Measurements from ENCODE around the gene WDR7. TPM values are rescaled to one million over a fixed set of nuclear protein-coding genes. Genes with fewer than 3 reads are reported as not detected.

Gene WDR7
- total RNA-seq, 4 donors from 2014 or later, result 16.2 to 39.4 (median 19.9) TPM

GRCh38 chr18:56727399-56727798 lies 76.2 kb downstream of the WDR7 start:
- TF ChIP-seq CTCF (IDR thresholded peaks at IDR 0.05), result no peak
- no peak for DNase-seq (ENCODE audit: low spot score)
- ATAC-seq (ENCODE audit: low FRiP score), result no peak

GRCh38 chr18:56728741-56729140 lies 77.6 kb downstream of the WDR7 start:
- TF ChIP-seq CTCF (IDR thresholded peaks at IDR 0.05), result no peak
- no peak for ATAC-seq (ENCODE audit: low FRiP score)

GRCh38 chr18:56738184-56738583 lies 87.0 kb downstream of the WDR7 start:
- no peak for TF ChIP-seq CTCF (IDR thresholded peaks at IDR 0.05)
- DNase-seq (ENCODE audit: low spot score) (no peak), ATAC-seq (ENCODE audit: low FRiP score) (no peak)

More at GRCh38 chr18:56728741-56729140, 77.6 kb downstream of the WDR7 start:
- no peak for DNase-seq (ENCODE audit: low spot score)

GRCh38 chr18:56739731-56740130 lies 88.6 kb downstream of the WDR7 start:
- DNase-seq (ENCODE audit: low spot score) (no peak), ATAC-seq (ENCODE audit: low FRiP score) (no peak)
- no peak for TF ChIP-seq CTCF (IDR thresholded peaks at IDR 0.05)

- DNase-seq (ENCODE audit: low spot score), result no peak
- no peak for TF ChIP-seq CTCF (IDR thresholded peaks at IDR 0.05)
Measured at GRCh38 chr18:56740645-56741044, 89.5 kb downstream of the WDR7 start.

GRCh38 chr18:56741685-56742084 lies 90.5 kb downstream of the WDR7 start:
- ATAC-seq (ENCODE audit: low FRiP score), result no peak
- no peak for TF ChIP-seq CTCF (IDR thresholded peaks at IDR 0.05)
- no peak for DNase-seq (ENCODE audit: low spot score)

More at GRCh38 chr18:56740645-56741044, 89.5 kb downstream of the WDR7 start:
- ATAC-seq (ENCODE audit: low FRiP score), result no peak

GRCh38 chr18:56743115-56743514 lies 92.0 kb downstream of the WDR7 start:
- no peak for TF ChIP-seq CTCF (IDR thresholded peaks at IDR 0.05)
- ATAC-seq (ENCODE audit: low FRiP score), result no peak
- DNase-seq (ENCODE audit: low spot score), result no peak

Measured in omental fat pad (tissue), 4 donors.